GM19397 (cell line): ENCODE measurements around the gene OSBPL8.

Experiments
- ATAC-seq: cut with Tn5 transposase; IDR thresholded peaks from one replicate; pipeline ENCODE4 v1.9.1; 2021; ENCODE audit warnings: mild to moderate bottlenecking, moderate library complexity; ENCODE audit not compliant: unreplicated experiment

The OSBPL8 gene

GRCh38 chr12:76559400-76560085, at the start of gene OSBPL8:
Gene OSBPL8, minus strand, starts transcription at chr12:76559771. Its CDS starts 72,220 bp downstream, at chr12:76487551.
- peak; percentile 81 for ATAC-seq

DNA sequence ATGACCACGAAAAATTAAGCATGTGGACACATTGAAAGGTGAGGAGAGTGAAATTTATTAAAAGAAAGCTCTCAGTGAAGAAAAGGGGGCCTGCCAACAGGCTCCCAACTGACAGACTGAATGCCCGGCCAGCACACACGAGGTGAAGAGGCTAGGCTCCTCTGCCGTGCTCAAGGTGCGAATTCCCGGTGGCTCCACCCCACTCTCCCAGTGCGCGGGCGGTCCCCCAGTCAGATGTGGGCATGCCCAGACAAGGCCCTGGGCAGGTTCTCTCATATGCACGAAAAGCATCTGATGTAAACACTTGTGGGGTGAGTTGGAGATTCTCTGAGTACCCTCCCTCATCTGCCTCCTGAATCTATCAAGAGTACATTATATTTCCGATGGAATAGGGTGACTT, 48.5 kb upstream of the OSBPL8 start:
- ATAC-seq: no peak

DNA sequence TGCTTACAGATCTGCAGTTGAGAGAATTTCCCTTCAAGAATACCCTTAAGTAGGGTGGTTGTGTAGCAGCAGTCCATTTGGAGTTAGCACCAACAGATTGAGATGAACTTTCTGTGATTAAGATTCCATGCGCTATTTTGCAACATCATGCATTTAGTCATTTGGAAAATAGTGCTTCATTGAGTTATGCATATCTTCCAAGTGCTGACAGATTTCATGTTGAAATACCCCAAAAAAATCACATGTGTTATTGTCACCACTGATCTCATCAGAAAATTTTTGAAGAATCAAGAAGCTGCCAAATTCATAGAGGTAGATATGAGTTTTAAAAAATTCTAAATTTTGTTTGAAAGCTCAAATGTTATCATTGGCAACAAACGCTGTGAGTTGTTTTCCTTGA, 35.5 kb upstream of the OSBPL8 start:
- ATAC-seq: no peak

DNA sequence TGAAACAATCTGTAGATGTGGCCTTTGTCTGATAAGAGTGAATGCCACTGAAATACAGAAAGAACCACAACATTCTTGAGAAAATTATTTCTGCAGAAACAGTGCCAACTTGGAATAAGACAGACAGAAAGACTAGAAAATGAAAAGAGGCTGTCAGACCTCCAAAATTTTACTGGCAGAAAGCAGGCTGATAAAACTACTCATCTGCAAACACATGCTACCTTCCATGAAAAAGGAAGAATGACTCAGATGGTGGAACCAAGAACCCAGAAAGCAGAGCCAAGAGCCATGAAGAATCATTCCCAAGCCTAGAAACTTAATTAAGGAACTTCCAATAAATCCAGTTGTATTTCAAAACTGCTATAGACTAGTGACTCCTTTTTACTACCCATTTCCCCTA, 31.9 kb upstream of the OSBPL8 start:
- no peak for ATAC-seq

- no peak for ATAC-seq
Observed at GRCh38 chr12:76590131-76590530, 30.6 kb upstream of the OSBPL8 start.

DNA sequence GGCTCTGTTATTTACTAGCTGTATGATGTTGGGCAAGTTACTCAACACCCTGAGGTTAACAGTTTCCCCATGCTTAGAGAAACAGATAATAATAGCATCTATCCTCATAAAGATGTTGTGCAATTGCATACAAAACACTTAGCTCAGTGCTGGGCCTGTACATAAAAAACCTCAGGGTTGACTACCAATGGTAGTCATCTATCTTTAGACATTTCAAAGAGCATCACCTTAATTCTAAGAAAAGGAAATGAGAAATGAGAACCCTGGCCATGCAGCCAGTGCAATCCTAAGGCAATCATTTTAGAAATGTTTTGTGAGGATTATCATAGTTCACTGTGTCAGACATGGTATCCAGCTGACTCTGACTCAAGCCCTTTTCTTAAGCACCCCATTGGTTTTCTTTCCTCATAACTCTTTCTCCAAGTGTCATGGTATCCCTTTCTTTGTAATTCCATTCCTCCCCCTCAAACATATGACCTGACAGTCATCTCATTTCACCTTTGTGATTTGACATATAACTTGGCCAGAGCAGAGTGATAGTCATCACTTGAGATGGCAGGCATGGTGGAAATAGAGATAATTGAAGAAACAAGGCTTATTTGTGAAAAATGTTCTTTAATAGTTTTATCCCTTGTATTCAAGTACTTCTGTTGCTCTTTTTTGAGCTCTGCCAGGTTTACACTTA, 29.5 kb upstream of the OSBPL8 start:
- ATAC-seq: no peak

- no peak for ATAC-seq
Observed at GRCh38 chr12:76587428-76588178, 28.0 kb upstream of the OSBPL8 start.

- no peak for ATAC-seq
Observed at GRCh38 chr12:76586764-76587395, 27.3 kb upstream of the OSBPL8 start.

DNA sequence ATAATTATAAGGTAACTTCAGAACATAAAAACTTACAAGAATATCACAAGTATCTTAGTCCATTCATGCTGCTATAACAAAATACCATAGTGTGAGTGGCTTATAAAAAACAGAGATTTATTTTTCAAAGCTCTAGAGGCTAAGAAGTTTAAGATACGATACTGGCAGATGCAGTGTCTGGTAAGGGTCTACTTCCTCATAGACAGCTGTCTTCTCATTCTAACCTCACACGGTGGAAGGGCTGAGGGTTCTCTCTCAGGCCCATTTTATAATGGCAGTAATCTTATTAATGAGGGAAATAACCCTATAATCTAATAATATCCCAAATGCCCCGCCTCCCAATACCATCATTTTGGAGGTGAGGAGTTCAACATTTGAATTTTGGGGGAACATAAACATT, 23.7 kb upstream of the OSBPL8 start:
- ATAC-seq: no peak

GRCh38 chr12:76573840-76574373, 14.3 kb upstream of the OSBPL8 start:
- no peak for ATAC-seq

GRCh38 chr12:76571256-76571655, 11.7 kb upstream of the OSBPL8 start:
- no peak for ATAC-seq

DNA sequence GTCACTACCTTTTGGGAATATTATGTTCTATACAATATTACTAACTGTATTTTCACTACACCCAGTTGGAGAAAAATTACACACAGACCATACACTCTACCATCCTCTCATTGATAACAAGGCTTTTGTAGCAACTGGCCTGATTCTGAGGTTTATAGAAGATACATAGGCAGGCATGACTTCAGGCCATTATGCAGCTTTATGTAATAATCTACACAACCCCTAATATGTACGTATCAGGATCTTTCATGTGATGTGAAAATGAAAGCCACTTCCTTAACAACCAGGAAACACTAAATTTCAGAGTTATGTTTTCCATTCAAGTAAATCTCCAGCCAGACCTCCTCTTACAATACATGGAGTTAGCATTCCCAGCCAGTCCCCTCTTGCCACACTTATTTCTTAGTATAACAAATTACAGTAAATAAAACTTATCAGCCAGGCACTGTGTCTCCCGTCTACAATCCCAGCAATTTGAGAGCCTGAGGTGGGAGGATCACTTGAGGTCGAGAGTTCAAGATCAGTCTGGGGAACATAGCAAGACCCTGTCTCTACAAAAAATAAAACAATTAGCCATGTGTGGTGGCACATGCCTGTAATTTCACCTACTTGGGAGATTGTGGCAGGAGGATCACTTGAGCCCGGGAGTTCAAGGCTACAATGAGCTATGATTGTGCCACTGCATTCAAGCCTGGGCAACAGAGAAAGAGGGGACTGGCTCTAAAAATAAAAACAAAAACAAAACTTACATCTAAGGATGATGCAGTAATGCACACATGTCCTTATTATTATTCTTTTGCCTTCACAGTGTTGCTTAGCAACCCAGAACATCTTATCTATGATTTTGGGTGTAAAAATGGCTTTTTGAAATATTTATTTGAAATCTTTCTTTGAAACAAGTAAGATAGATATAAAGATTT, 10.4 kb upstream of the OSBPL8 start:
- no peak for ATAC-seq

DNA sequence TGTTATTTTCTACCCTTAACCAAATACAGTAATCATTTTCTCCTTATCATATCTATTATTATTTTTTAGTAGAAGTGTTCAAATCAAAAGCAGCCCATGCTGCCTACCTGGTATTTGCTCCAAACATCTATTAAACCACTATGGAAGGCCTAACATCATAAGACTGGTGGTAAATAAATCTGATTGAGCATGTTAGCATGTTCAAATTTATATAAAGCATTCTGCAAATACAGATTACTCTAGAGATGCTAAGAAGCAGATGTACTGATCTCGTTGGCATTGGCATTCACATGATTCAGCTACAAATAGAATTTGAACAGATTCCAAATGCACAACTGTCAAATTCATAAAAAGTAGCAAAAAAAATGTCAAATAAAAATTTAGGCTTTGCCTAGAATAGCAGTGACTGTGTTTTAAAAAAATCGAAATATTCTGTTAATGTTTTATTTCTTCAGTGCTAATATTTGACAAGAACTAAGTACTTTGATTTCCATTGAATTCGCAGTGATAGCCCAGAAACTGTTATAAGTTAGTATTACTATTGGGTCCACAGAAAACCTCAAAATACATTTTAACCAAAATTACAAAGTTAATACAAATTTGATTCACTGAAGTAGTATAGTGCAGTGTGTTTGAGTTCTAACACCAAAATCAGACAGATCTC, 9.4 kb upstream of the OSBPL8 start:
- no peak for ATAC-seq

DNA sequence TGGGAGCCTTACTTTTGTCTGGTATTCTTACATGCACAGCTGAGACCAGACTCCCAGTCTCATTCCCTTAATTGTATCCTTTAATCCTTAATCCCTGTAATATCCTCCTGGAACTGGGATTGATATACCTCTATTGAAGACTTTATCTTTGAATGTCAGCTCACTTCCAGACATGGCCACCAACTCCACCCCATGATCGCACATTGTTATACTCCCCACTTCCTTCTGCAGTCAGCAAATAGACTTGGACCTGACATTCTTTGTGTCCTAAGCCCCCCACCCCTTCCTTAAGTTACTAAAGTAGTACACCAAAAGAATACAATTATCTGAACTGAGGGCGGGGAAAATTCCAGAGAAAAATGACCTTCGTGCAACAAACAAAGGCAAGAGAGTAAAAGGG, 8.6 kb upstream of the OSBPL8 start:
- no peak for ATAC-seq

DNA sequence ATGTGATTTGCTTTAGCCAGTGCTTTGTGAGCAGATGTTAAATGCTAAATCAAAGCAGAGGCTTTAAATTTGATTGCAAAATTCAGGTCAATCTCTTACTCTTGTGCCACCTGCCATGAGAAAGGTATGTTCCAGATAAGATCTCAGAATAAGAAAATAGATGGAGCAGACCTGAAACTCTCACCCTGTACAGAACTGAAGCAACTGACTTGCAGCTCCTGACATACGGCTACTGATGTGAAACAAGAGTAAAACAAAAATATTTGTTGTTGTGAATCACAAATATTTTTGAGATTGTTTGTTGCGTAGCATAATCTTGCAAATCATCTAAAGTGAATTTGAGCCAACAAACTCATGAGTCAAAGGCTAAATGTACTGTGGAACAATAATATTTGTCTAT, 3.5 kb upstream of the OSBPL8 start:
- ATAC-seq: no peak

DNA sequence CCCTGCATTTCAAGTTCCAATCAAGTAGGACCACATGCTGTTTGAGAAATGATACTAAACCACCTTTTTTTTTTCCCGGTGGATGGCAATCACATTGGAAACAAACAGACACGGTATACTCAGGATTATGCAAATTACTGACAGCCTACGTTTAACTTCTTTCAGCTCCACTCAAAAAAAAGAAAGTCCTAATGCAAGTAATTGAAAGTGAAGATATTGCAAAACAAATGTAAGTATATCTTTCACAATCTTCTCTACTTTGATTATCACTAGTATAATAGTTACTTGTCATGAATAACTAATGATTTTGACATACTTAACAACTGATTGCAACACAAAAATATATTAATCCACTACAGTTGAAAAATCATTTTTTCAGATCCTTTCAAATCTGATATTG, 2.6 kb upstream of the OSBPL8 start:
- ATAC-seq: no peak

GRCh38 chr12:76560086-76560491, 518 bp upstream of the OSBPL8 start:
- peak; percentile 35 for ATAC-seq

GRCh38 chr12:76558684-76559399, 729 bp downstream of the OSBPL8 start:
- ATAC-seq: peak; percentile 45

DNA sequence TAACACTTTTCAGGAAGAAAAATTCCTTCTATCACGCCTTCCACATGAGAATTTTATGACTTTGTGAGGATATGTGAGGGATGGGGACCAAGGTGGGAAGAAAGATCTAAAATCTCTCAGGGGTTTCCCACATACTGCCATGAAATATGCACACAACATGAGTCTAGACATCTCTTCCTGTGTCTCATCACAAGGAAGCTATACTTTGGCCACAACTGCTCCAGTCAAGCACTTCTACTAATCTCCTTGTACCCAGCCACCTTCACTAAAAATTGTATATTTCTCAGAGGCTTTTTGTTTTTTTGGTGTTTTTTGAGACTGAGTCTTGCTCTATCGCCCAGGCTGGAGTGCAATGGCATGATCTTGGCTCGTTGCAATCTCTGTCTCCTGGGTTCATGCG, 3.2 kb downstream of the OSBPL8 start:
- ATAC-seq: no peak
